ENCODE data around the gene MYH16. TPM values are rescaled to one million over a fixed set of nuclear protein-coding genes. Genes with fewer than 3 reads are reported as not detected.

MYH16 gene
- total and polyA plus RNA-seq, 4 donors, result not detected

DNA sequence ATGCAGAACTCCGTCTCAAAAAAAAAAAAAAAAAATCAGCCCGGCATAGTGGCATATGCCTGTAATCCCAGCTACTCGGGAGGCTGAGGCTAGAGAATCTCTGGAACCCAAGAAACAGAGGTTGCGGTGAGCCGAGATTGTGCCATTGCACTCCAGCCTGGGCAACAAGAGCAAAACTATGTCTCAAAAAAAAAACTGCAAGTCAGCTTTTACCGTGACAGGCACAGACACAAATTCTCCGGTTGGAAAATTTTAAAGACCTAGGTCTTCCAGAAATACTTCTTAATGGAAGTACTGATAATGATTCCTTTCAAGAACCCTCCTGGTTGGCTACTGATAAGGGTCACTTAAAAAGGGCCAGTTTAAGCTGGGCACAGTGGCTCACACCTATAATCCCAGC is 82.5 kb downstream of the MYH16 start:
- TF ChIP-seq HNF4G (IDR thresholded peaks at IDR 0.05) (no peak), HNF4A (conservative IDR thresholded peaks at IDR 0.05) (no peak), EGR1 (IDR thresholded peaks at IDR 0.05; ENCODE audit: low read depth in 2 of 2) (no peak), RXRA (IDR thresholded peaks at IDR 0.05) (no peak), NR2F2 (IDR thresholded peaks at IDR 0.05) (no peak), JUND (IDR thresholded peaks at IDR 0.05) (no peak), TAF1 (conservative IDR thresholded peaks at IDR 0.05) (no peak), RAD21 (IDR thresholded peaks at IDR 0.05) (no peak), YY1 (IDR thresholded peaks at IDR 0.05) (no peak), SP1 (IDR thresholded peaks at IDR 0.05) (no peak), FOXA1 (IDR thresholded peaks at IDR 0.05) (no peak)
- TF ChIP-seq, protein P1, sequence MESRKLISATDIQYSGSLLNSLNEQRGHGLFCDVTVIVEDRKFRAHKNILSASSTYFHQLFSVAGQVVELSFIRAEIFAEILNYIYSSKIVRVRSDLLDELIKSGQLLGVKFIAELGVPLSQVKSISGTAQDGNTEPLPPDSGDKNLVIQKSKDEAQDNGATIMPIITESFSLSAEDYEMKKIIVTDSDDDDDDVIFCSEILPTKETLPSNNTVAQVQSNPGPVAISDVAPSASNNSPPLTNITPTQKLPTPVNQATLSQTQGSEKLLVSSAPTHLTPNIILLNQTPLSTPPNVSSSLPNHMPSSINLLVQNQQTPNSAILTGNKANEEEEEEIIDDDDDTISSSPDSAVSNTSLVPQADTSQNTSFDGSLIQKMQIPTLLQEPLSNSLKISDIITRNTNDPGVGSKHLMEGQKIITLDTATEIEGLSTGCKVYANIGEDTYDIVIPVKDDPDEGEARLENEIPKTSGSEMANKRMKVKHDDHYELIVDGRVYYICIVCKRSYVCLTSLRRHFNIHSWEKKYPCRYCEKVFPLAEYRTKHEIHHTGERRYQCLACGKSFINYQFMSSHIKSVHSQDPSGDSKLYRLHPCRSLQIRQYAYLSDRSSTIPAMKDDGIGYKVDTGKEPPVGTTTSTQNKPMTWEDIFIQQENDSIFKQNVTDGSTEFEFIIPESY (IDR thresholded peaks at IDR 0.05), result no peak
- TF ChIP-seq, protein P2, sequence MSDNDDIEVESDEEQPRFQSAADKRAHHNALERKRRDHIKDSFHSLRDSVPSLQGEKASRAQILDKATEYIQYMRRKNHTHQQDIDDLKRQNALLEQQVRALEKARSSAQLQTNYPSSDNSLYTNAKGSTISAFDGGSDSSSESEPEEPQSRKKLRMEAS (IDR thresholded peaks at IDR 0.05), result no peak
- TF ChIP-seq, protein P3, sequence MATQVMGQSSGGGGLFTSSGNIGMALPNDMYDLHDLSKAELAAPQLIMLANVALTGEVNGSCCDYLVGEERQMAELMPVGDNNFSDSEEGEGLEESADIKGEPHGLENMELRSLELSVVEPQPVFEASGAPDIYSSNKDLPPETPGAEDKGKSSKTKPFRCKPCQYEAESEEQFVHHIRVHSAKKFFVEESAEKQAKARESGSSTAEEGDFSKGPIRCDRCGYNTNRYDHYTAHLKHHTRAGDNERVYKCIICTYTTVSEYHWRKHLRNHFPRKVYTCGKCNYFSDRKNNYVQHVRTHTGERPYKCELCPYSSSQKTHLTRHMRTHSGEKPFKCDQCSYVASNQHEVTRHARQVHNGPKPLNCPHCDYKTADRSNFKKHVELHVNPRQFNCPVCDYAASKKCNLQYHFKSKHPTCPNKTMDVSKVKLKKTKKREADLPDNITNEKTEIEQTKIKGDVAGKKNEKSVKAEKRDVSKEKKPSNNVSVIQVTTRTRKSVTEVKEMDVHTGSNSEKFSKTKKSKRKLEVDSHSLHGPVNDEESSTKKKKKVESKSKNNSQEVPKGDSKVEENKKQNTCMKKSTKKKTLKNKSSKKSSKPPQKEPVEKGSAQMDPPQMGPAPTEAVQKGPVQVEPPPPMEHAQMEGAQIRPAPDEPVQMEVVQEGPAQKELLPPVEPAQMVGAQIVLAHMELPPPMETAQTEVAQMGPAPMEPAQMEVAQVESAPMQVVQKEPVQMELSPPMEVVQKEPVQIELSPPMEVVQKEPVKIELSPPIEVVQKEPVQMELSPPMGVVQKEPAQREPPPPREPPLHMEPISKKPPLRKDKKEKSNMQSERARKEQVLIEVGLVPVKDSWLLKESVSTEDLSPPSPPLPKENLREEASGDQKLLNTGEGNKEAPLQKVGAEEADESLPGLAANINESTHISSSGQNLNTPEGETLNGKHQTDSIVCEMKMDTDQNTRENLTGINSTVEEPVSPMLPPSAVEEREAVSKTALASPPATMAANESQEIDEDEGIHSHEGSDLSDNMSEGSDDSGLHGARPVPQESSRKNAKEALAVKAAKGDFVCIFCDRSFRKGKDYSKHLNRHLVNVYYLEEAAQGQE (IDR thresholded peaks at IDR 0.05), result no peak
- H3K36me3 ChIP-seq (ENCODE audit: control insufficient read depth in 4 of 4, insufficient read depth in 3 of 4, low read depth in 1 of 4, low read length in 3 of 4), result peaks cover 19 to 52% (median 36%) of the 10 kb centered on the region in 4 donors
- H3K9ac ChIP-seq (ENCODE audit: low read depth in 1 of 2, low read length in 2 of 2), result no peak overlapping the region
- H3K9me3 ChIP-seq (ENCODE audit: control insufficient read depth in 4 of 4, low read length in 3 of 4), result no peaks in the 10 kb centered on the region
- no peak overlapping the region for H3K4me3 ChIP-seq (ENCODE audit: low read depth in 1 of 3, low read length in 3 of 3)
- no peak overlapping the region for H3K27ac ChIP-seq (ENCODE audit: low read depth in 1 of 2, low read length in 2 of 2)
- peaks cover 0 to 6% (median 2%) of the 10 kb centered on the region in 4 donors for H3K4me1 ChIP-seq (ENCODE audit: control insufficient read depth in 4 of 4, insufficient read depth in 4 of 4, low read length in 3 of 4)
- no peaks in the 10 kb centered on the region for H3K27me3 ChIP-seq (ENCODE audit: control insufficient read depth in 4 of 4, insufficient read depth in 4 of 4, low read length in 3 of 4)
- DNase-seq (ENCODE audit: low spot score), result no peak
- 94% methylated on average over 7 of the region's 7 CpGs for WGBS

DNA sequence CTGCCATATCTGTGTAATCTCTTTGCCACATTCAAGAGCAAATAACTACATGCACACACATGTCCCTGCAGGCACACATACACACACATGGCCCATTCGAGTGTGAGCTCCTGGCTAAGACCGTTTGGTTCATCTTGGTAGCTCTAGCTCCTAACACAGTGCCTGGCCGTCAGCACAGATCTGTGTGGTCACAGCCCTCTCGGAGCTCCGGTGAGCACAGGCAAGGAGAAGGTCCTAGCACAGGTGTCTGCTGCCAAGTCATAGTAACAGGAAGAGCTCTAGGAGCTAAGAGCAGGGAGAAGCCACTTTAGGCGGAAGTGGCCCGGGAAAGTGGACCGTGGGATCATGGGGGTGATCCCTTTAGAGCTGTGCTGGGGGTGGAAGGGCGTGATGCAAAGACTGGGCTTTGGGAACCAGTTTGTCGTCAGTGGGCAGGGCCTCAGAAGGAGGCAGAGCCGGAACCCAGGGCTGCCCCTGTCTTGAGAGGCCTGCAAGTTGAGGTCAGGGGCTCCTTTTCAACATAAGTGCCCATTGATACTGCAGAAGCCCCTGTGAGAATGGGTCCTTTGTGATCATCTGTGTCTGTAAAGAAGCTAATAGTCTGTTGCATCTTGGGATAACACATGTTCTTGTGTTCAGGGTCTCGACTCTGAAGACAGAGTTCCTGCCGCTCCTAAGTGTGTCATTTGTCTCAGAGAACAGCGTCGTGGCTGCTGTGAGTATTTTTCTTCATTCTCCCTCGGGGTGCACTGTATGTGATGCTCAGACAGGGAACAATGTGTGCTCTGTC is 85.3 kb downstream of the MYH16 start:
- 96% methylated on average over 16 of the region's 16 CpGs for WGBS
- no peaks in the 10 kb centered on the region for H3K27me3 ChIP-seq (ENCODE audit: control insufficient read depth in 4 of 4, insufficient read depth in 4 of 4, low read length in 3 of 4)
- H3K9me3 ChIP-seq (ENCODE audit: control insufficient read depth in 4 of 4, low read length in 3 of 4), result no peaks in the 10 kb centered on the region
- H3K9ac ChIP-seq (ENCODE audit: low read depth in 1 of 2, low read length in 2 of 2), result no peak overlapping the region
- DNase-seq (ENCODE audit: low spot score), result no peak
- no peak overlapping the region for H3K27ac ChIP-seq (ENCODE audit: low read depth in 1 of 2, low read length in 2 of 2)
- peaks cover 15 to 48% (median 35%) of the 10 kb centered on the region in 4 donors for H3K36me3 ChIP-seq (ENCODE audit: control insufficient read depth in 4 of 4, insufficient read depth in 3 of 4, low read depth in 1 of 4, low read length in 3 of 4)
- peaks cover 0 to 6% (median 2%) of the 10 kb centered on the region in 4 donors for H3K4me1 ChIP-seq (ENCODE audit: control insufficient read depth in 4 of 4, insufficient read depth in 4 of 4, low read length in 3 of 4)
- H3K4me3 ChIP-seq (ENCODE audit: low read depth in 1 of 3, low read length in 3 of 3), result no peak overlapping the region
- TF ChIP-seq FOXA1 (IDR thresholded peaks at IDR 0.05) (no peak), FOXA2 (IDR thresholded peaks at IDR 0.05) (no peak), GABPA (IDR thresholded peaks at IDR 0.05 in 1 of 2, conservative IDR thresholded peaks at IDR 0.05 in 1 of 2) (no peak), RAD21 (IDR thresholded peaks at IDR 0.05) (no peak), SP1 (IDR thresholded peaks at IDR 0.05) (no peak), TAF1 (conservative IDR thresholded peaks at IDR 0.05) (no peak), NR2F2 (IDR thresholded peaks at IDR 0.05) (no peak), RXRA (IDR thresholded peaks at IDR 0.05) (no peak), JUND (IDR thresholded peaks at IDR 0.05) (no peak), EGR1 (IDR thresholded peaks at IDR 0.05; ENCODE audit: low read depth in 2 of 2) (no peak)
- TF ChIP-seq, protein P1 (IDR thresholded peaks at IDR 0.05), result no peak
- TF ChIP-seq, protein P2 (IDR thresholded peaks at IDR 0.05), result no peak
- TF ChIP-seq, protein P3 (IDR thresholded peaks at IDR 0.05), result no peak
